ENCODE data around the gene BSND.
"Not testable (repeated sequence)": the region's sequence is repeated elsewhere in the genome, so short reads cannot be mapped to it uniquely, and the experiment has no call there.

Gene BSND

DNA sequence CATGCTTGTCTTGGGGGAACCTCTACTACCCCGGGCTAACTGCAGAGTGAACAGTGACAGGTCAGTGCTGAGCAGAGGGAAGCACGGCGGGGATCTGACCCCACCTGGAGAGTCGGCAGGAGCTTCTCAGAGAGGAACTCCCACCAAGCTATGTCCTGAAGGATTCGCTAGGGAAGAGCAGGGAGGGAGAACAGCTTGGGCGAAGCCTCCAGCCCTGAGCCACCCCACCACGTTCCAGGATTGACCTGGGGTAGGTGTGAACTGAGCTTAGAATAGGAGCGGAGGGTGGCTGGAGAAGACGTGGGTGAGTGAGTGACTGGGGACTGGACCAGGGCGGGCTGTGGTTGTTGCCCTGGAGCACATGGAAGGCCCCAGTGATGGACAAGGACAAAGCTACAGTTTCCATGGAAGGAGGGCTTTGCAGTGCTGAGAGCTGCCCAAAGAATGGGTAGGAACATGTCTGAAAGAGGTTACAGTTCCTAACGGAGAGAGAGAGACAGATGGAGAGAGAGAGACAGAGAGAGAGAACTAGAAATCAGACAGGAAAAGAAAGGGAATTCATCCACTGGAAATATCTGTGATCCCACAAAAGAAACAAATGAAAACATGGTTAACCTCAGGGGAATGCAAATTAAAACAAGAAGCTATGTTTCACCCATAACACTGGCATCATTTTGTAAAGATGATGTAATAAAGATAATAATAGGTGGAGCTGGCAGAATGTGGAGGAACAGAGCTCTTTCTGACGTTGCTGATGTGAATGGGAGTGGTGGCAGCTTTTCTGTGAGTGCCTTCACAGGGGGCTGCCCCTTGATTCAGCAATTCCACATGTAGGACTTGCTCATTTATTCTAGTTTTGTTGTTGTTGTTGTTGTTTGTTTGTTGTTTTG lies 17.2 kb downstream of the BSND start:
- DNase-seq (ENCODE audit: low read depth in 1 of 2, low spot score in 1 of 2), result no peak

DNA sequence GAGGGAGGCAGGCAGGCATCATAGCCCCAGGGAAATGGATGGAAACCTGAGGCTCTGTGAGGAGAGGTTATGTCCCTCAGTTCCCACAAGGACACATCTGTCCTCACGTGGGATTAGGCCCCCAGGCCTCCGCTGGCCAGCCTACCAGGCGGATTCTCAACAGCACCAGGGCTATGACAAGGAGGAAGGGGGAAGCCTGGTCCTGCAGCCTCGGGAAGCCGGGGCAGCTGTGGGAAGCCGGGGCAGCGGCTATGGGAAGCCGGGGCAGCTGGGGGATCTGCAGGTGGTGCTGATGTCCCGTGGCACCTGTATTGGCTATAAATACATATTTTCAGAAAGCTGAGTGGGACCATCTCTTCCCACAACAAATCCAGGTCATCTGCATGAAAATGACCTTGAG lies 19.7 kb downstream of the BSND start:
- no peak for DNase-seq (ENCODE audit: low read depth in 1 of 2, low spot score in 1 of 2)

DNA sequence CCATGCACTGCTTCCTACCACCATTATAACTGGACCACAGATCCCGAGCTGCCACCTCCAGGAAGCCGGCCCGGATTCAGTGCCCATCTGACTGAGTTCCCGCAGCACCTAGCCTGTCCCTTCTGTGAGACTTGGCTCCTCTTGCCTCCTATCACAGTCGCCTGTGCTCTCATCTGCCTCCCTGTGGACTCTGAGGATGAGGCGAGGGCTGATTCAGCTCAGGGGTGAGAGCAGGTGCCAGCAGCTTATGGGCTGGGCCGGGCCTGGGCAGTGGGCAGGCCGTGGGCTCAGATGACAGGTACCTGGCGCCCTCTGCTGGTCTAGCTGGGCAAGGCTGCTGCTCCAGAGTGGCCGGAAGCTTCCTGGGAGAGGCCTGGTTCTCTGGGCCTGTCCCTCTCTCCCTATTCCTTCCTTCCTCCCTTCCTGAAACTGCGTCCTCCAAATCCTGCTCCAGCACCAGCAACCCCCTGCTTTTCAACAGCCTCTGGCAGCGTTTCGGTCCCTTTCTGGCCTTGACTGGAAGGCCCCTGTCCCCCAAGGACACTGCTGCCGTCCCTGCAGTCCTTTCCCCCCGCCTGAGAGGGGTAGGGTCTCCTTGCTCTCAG lies 23.3 kb downstream of the BSND start:
- peak; percentile 37 to 39 for DNase-seq (ENCODE audit: low read depth in 1 of 2, low spot score in 1 of 2)

DNA sequence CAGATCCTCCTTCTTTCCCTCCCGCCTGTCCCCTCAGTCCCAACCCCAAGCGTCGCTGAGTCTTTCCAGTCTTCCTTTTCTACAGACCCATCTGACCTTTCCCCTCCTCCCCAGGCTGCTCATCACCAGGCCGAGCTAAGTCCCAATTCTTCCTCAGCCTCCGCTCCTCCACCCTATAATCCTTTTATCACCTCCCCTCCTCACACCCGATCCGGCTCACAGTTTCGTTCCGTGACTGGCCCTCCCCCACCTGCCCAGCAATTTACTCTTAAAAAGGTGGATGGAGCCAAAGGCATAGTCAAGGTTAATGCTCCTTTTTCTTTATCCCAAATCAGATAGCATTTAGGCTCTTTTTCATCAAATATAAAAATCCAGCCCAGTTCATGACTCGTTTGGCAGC lies 25.4 kb downstream of the BSND start:
- DNase-seq (ENCODE audit: low read depth in 1 of 2, low spot score in 1 of 2), result not testable (repeated sequence)

DNA sequence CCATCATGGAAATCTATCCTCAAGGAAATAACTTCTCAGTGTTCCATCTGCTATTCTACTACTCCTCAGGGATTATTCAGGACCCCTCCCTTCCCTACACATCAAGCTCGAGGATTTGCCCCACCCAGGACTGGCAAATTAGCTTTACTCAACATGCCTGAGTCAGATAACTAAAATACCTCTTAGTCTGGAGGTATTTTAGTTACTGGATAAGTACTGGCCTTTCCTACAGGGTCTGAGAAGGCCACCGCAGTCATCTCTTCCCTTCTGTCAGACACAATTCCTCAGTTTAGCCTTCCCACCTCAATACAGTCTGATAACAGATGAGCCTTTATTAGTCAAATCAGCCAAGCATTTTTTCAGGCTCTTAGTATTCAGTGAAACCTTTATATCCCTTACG lies 27.9 kb downstream of the BSND start:
- not testable (repeated sequence) for DNase-seq (ENCODE audit: low read depth in 1 of 2, low spot score in 1 of 2)

DNA sequence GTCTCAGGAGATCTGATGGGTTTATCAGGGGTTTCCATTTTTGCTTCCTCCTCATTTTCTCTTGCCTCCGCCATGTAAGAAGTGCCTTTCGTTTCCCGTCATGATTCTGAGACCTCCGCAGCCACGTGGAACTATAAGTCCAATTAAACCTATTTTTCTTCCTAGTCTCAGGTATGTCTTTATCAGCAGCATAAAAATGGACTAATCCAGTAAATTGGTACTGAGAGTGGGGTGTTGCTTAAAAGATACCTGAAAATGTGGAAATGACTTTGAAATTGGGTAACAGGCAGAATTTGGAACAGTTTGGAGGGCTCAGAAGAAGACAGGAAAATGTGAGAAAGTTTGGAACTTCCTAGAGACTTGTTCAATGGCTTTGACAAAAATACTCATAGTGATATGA lies 32.4 kb downstream of the BSND start:
- DNase-seq (ENCODE audit: low read depth in 1 of 2, low spot score in 1 of 2), result not testable (repeated sequence)

DNA sequence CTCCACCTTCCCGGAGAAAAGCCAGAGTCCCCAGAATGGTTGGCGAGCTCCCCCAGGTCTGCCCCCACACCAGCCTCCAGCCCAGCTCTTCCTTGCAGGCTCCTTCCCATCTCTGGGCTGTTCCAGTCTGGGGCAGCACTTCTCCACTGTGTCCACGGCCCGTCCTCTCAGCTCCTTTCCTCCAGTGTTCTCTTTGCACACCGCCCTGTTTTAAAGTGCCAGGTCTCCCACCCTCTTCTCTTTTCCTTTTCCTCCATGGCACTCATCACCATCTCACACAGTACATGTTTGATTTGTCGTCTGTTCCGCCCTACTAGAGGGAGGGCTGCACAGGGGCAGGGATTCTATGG lies 34.5 kb downstream of the BSND start:
- DNase-seq (ENCODE audit: low read depth in 1 of 2, low spot score in 1 of 2), result no peak

DNA sequence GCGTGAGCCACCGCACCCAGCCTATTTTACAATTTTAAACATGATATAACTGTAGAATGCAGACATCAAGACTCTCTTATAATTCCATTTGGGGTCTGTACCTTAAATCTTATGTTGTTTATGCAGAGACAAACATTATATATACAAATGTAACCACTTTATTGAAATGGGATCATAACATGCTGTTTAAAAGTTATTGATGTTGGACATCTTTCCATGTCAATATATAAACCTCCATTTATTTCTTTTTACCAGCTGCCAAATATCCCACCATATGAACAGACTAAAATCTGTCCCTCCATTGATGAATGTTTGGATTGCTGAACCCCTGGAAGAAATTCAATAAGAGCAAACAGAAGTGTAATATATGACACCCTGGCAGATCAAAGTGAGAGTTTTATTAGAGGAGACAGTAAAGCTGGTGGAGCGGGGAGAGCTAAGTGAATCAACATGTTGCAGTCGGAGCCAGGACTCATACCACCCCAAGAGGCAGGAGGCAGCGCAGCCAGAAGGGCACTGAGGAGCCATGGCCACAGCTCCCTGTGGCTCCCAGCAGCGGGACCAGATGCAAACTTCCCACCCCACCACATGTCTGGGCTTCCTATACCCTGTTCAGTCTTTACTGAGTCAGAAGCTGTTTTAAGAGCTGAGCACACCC lies 35.9 kb downstream of the BSND start:
- DNase-seq (ENCODE audit: low read depth in 1 of 2, low spot score in 1 of 2), result no peak

DNA sequence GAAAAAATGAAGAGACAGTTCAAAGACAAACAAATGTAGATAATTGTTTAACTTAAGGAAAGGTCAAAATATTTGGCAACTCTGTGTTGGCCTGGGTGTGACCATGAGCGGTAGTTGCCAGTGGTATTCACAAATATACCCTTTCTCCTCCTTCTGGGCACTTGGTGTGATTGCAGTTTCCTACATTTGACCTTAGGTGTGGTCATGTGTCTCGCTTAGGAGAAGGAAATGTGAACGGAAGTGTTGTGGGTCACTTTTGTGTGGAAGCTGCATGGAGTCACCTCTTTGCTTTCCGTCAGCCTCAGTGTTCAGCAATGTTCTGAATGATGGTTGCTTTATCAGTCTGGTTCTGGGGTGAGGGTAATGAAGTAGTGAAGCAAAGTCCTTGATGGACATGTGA lies 37.2 kb downstream of the BSND start:
- DNase-seq (ENCODE audit: low read depth in 1 of 2, low spot score in 1 of 2), result no peak

DNA sequence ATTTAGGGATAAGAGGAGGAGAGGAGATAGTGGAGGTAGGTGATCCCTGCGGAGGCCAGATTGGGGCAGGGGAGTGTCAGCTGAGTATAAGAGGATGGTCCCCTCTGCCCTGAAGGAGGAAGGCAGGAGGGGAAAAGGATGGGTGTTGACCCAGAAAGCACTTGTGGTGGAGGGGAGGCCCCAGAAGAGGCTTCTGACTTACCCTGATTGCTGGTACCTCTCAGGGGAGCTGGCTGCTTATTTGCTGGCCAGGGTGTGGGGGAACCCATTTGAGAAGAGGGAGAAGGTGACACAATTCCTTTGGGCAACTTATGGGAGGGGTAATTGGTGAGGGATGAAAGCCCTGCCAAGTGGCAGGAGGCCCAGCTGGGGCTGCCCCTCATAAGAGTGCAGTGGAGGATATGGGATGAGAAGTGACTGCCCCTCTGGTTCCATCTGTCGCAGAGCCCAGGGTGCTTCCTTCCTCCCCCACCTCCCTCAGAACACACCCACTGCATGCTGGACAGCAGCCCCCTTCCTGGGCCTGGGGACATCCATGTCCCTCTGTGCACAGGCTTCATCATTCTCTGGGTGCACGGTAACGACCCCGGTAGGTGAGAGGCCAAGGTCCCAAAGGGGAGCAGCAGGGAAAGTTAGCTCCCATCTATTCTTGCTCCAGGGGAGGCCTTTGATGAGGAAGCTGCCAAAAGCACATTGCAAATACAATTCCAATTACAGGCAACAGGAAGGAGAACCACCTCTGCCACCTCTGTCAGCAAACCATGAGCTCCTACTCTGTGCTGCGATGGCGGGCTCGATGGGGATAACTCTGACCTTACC lies 39.2 kb downstream of the BSND start:
- DNase-seq (ENCODE audit: low read depth in 1 of 2, low spot score in 1 of 2), result no peak

DNA sequence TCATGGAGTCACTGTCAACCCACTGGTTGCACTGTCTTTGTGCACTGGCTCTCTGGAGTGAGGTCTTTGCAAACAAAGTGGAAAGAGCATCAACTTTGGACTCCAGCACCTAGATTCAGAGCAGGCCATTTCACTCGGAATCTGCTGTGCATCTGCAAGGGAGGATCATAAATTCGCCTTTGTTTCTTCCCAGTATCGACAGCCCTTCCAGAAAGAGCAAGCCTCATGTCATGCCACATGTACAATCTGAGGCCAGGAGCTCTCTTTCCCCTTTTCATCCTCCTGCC lies 39.8 kb downstream of the BSND start:
- no peak for DNase-seq (ENCODE audit: low read depth in 1 of 2, low spot score in 1 of 2)

DNA sequence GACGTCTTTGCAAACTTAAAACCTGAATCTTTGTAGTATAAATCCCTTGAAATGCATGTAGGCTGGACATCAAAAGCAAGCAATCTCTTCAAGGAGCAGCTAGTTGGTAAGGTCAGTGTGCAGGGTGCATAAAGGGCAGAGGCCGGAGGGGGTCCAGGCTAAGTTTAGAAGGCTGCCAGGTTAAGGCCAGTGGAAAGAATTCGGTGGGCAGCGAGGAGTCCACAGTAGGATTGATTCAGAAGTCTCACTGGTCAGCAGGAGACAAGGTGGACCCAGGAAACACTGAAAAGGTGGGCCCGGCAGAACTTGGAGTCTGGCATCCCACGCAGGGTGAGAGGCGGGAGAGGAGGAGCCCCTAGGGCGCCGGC lies 40.2 kb downstream of the BSND start:
- DNase-seq (ENCODE audit: low read depth in 1 of 2, low spot score in 1 of 2), result no peak

DNA sequence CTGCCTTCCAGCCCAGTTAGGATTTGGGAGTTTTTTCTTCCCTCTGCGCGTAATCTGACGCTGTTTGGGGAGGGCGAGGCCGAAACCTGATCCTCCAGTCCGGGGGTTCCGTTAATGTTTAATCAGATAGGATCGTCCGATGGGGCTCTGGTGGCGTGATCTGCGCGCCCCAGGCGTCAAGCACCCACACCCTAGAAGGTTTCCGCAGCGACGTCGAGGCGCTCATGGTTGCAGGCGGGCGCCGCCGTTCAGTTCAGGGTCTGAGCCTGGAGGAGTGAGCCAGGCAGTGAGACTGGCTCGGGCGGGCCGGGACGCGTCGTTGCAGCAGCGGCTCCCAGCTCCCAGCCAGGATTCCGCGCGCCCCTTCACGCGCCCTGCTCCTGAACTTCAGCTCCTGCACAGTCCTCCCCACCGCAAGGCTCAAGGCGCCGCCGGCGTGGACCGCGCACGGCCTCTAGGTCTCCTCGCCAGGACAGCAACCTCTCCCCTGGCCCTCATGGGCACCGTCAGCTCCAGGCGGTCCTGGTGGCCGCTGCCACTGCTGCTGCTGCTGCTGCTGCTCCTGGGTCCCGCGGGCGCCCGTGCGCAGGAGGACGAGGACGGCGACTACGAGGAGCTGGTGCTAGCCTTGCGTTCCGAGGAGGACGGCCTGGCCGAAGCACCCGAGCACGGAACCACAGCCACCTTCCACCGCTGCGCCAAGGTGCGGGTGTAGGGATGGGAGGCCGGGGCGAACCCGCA lies 40.8 kb downstream of the BSND start, which contains the start of gene PCSK9:
TSS of gene PCSK9 (plus strand) at position 207 of the 741 bp plus-strand sequence. CDS start at position 497, 290 bp downstream.
- no peak for DNase-seq (ENCODE audit: low read depth in 1 of 2, low spot score in 1 of 2)

DNA sequence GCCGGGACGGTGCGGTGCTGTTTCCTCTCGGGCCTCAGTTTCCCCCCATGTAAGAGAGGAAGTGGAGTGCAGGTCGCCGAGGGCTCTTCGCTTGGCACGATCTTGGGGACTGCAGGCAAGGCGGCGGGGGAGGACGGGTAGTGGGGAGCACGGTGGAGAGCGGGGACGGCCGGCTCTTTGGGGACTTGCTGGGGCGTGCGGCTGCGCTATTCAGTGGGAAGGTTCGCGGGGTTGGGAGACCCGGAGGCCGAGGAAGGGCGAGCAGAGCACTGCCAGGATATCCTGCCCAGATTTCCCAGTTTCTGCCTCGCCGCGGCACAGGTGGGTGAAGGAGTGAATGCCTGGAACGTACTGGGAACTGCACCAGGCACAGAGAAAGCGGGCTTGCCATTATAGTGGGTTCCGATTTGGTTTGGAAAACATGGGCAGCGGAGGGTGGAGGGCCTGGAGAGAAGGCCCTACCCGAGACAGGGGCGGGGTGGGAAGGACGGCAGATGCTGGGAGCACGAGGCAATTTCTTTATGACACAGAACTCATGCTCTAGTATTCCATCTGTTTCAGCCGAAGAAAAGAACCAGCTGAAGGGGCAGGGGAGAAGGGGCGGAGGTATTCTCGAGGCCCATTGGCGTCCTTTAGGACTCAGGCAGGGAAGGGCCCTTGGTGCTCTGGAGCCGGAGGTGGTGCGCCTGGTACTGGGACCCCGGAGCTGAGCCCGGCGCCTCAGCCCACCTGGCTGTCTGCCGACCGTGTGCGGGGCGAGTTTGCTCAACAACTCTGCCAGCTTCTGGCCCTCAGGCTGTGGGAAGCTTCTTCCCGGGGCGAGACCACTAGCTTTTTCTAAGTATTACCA lies 41.6 kb downstream of the BSND start:
- DNase-seq (ENCODE audit: low read depth in 1 of 2, low spot score in 1 of 2), result no peak

DNA sequence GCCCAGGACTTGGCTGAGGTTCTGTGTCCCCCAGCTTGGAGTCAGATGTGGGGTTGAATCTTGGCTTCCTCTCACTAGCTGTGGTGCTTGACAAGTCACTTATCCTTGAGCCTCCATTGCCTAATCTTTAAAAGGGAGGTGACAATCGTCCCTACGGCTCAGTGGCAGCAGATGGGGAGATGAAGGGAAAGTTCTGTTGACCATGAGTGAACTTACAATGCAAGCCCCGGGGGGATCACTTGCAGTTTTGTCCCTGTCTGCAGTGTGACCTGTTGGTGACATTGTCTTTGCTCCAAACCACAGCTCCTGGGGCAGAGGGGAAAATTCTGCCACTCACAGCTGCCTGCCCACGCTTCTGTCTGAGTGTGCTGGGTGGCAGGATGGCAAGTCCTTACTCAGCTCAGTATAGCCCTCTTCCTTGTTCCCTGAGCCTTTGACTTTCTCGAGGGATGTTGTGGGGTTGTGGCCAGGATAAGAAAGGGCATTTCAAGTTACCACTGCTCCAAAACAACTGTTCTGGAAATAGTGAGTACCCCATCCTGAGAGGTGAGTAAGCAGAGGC lies 42.3 kb downstream of the BSND start:
- DNase-seq (ENCODE audit: low read depth in 1 of 2, low spot score in 1 of 2), result no peak

DNA sequence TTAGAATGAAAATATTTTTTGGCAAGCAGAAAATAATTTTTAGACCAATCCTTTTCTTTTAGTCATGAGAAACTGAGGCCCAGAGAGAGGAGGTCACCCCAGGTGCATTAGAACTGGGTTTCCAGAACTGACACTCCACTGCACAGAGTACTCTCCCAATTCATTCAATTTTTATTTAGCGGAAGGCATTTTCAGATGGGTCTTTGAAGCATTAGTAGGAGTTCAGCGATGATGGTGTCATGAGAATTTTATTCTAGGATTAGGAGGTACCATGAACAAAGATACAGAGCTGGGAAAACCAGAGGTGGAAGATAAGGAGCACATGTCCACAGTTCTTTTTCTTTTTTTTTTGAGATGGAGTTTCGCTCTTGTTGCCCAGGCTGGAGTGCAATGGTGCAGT lies 42.9 kb downstream of the BSND start:
- no peak for DNase-seq (ENCODE audit: low read depth in 1 of 2, low spot score in 1 of 2)

DNA sequence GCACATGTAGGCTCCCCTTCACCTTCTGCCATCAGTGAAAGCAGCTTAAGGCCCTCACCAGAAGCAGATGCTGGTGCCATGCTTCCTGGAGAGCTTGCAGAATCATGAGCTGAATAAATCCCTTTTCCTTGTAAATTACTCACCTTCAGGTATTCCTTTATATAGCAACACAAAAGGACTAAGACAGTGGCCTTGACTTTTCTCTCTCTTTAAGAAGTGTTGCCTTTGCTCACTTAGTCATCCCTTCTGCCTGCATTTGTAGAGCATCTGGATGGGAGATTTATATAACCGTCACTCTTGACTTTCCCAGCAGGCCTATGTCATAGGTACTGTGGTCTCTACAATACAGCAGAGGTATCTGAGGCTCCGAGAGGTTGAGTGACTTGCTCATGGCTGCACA lies 44.3 kb downstream of the BSND start:
- DNase-seq (ENCODE audit: low read depth in 1 of 2, low spot score in 1 of 2), result no peak

DNA sequence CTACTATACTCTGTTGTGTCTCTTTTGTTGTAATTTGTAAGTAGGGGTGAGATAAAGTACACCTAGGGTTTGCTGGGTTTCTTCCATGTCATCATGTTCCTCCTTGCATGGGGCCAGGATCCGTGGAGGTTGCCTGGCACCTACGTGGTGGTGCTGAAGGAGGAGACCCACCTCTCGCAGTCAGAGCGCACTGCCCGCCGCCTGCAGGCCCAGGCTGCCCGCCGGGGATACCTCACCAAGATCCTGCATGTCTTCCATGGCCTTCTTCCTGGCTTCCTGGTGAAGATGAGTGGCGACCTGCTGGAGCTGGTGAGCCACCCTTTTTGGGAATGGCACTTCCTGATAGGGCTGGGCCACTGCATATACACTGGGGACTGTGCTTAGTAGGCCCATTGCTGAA lies 45.0 kb downstream of the BSND start:
- DNase-seq (ENCODE audit: low read depth in 1 of 2, low spot score in 1 of 2), result no peak

DNA sequence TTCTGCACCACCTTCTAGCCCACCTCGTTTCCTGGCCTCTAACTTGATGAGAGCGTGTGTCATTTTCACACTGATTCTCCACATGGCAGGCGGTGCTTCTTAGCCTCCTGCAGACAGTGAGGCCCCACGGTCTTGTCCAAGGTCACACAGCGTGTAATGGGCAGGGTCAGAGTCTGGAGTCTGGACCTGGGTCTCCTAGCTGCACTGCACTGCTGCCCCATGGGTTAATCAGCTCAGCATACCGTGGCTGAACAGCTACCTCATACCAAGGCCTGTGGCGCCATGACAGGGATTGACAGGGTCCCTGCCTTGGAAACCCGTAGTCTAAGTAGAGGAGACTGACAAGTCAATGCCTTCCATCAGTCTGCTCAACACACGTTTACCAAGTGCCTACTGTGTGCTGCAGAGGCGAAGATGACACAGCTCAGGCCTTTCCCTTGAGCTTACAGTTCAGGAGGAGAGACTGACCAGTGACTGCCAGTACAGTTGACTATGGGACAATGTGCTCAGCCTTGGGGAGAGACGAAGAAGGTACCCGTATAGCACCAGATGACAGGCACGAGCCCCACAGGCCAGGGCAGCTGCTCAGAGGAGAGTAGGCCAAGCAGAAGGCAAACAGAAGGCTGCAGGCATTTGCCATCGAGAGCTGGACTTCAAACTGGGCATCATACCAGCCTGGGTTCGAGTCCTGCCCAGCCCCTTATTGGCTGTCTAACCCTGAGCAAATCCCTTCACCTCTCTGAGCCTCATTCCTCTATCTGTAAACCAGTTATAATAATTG lies 46.1 kb downstream of the BSND start:
- no peak for DNase-seq (ENCODE audit: low read depth in 1 of 2, low spot score in 1 of 2)

All from activated T-helper 1 cell treated with anti-CD3 and anti-CD28 coated beads, Interleukin-2, amount 50 U/mL, for 16 hours (primary cell).